Stimulated activated CD8-positive, alpha-beta memory T cell treated with anti-CD3 and anti-CD28 coated beads, Interleukin-7, amount 100 ng/mL, for 48 hours (primary cell): ENCODE data around the gene ALDH1L1.

ENCODE experiments used
- DNase-seq, 2 donors: peaks; one replicate each; pipeline ENCODE4 v3.0.0-alpha.2; 2020; ENCODE audit warnings: low read depth in 1 of 2; ENCODE audit errors: extremely low read depth in 1 of 2

The ALDH1L1 gene

GRCh38 chr3:126058666-126059065 lies 121.7 kb downstream of the ALDH1L1 start:
- DNase-seq = no peak

- DNase-seq = no peak
These were observed 122.5 kb downstream of the ALDH1L1 start for GRCh38 chr3:126057936-126058335.

GRCh38 chr3:126057501-126057819 lies 122.9 kb downstream of the ALDH1L1 start:
- no peak for DNase-seq

GRCh38 chr3:126056681-126057500 lies 123.5 kb downstream of the ALDH1L1 start:
- DNase-seq = no peak

GRCh38 chr3:126056088-126056487 lies 124.3 kb downstream of the ALDH1L1 start:
- no peak for DNase-seq

GRCh38 chr3:126054870-126055269 lies 125.5 kb downstream of the ALDH1L1 start:
- no peak for DNase-seq

GRCh38 chr3:126053949-126054569 lies 126.3 kb downstream of the ALDH1L1 start:
- DNase-seq = no peak
